Naive thymus-derived CD8-positive, alpha-beta T cell (primary cell): ENCODE data around the gene EXOC3. TPM values are rescaled to one million over a fixed set of nuclear protein-coding genes. Genes with fewer than 3 reads are reported as not detected.

ENCODE experiments used
- ATAC-seq, 2 donors: fragments of 150-1000 bp; cut with Tn5 transposase in 1 of 2; sonication (Bioruptor Pico), chemical (Tn5 transposase) in 1 of 2; 1 replicate in 1 of 2; 2 replicates in 1 of 2; pipeline ENCODE4 v1.10.0; 2021; ENCODE audit warnings: mild to moderate bottlenecking in 2 of 2, moderate library complexity in 2 of 2
- POLR2A ChIA-PET: fragments of 350-600 bp; sonication (Branson Sonifier 250); formaldehyde crosslinking; loops from one replicate; lab custom pipeline; 2021; ENCODE audit warnings: antibody characterized with exemption; lab: Charles Lee
- DNase-seq, 10 donors: peaks; one replicate each; pipeline versions ENCODE4 v3.0.0 to v3.0.0-alpha.2; 2020 to 2022
- H3K27ac Mint-ChIP-seq, 10 donors: one replicate each; pipeline ENCODE4 v1.8.0; 2020 to 2022; ENCODE audit warnings: mild to moderate bottlenecking in 10 of 10, mixed read lengths in 10 of 10, moderate library complexity in 4 of 10, inconsistent platforms in 1 of 10
- H3K27me3 Mint-ChIP-seq, 5 donors: one replicate each; pipeline ENCODE4 v1.8.0; 2021 to 2022; ENCODE audit warnings: mixed read lengths in 5 of 5
- H3K36me3 Mint-ChIP-seq, 3 donors: one replicate each; pipeline ENCODE4 v1.8.0; 2020 to 2022; ENCODE audit warnings: mixed read lengths in 3 of 3, mild to moderate bottlenecking in 2 of 3, inconsistent platforms in 1 of 3
- H3K4me1 Mint-ChIP-seq, 4 donors: one replicate each; pipeline ENCODE4 v1.8.0; 2021 to 2022; ENCODE audit warnings: mixed read lengths in 4 of 4
- H3K4me3 Mint-ChIP-seq, 10 donors: one replicate each; pipeline ENCODE4 v1.8.0; 2020 to 2022; ENCODE audit warnings: mild to moderate bottlenecking in 10 of 10, mixed read lengths in 10 of 10, moderate library complexity in 6 of 10, inconsistent platforms in 1 of 10
- H3K9me3 Mint-ChIP-seq, 9 donors: one replicate each; pipeline ENCODE4 v1.8.0; 2020 to 2022; ENCODE audit warnings: mixed read lengths in 9 of 9, mild to moderate bottlenecking in 3 of 9, inconsistent platforms in 1 of 9, moderate library complexity in 1 of 9
- polyA plus RNA-seq, 3 donors: library from polyadenylated mRNA; unstranded; fragments of 300-500 nt; fragmentation: Illumina TruSeq; gene quantifications; one replicate each; pipeline ENCODE4 v1.2.3, GENCODE V29; 2021
- total RNA-seq, 8 experiments: library from RNA in 2 of 8; stranded (reverse) in 2 of 8; gene quantifications; one replicate each; pipeline ENCODE4 v1.2.3 and lab custom pipeline; 2021 to 2026

The EXOC3 gene
- total and polyA plus RNA-seq, 5 experiments from 2014 or later, result 29.7 to 99.5 (median 57.1) TPM

DNA sequence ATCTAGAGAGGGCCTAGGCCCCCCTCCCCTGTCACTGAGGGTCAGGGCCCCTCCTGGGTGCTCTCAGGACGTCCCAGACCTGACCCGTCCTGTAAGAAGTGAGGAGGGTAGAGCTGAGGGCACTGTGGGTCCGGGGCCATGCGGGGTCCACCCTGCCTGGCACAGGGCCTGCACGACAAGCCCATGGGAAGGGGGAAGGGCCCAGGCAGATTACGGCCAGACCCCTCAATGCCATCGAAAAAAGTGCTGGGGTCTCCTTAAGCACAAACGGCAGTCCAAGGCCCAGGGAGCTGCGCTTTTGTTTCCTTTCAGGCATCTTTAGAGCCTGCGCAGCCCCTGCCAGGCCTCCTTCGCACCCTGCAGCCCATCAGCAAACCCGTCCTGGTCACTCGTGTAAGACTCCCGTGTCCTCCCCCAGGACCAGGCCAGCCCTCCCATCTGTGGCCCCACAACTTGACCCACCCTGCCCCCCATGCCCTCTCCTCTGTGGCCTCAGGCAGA, 4.4 kb upstream of the EXOC3 start:
- H3K27me3 Mint-ChIP-seq, result peaks cover 0 to 8% (median 1%) of the 10 kb centered on the region in 5 donors
- H3K27ac Mint-ChIP-seq, result no peak overlapping the region
- DNase-seq (peak in 1 of 10 donors; percentile 34), ATAC-seq (no peak)
- no peaks in the 10 kb centered on the region for H3K36me3 Mint-ChIP-seq
- POLR2A ChIA-PET, result no interaction called here
- H3K9me3 Mint-ChIP-seq, result no peaks in the 10 kb centered on the region
- no peak overlapping the region for H3K4me3 Mint-ChIP-seq
- H3K4me1 Mint-ChIP-seq, result peaks cover 2 to 16% (median 11%) of the 10 kb centered on the region in 4 donors

DNA sequence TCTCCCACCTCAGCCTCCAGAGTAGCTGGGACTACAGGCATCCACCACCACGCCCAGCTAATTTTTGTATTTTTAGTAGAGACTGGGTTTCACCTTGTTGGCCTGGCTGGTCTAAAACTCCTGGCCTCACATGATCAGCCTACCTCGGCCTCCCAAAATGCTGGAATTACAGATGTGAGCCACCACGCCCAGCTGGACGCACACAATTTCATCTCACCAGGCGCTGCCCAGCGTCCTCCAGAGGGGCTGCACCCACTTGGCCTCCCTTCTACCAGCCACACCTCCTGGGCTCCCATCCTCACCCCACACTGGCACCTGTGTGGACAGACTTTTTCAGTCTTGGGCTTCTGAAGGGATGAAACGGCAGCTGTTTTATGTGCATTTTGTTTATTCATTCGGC, 3.8 kb upstream of the EXOC3 start:
- no peak for ATAC-seq
- DNase-seq, result peak in 1 of 10 donors; percentile 31
- Mint-ChIP-seq H3K36me3 (no peaks in the 10 kb centered on the region), H3K9me3 (no peaks in the 10 kb centered on the region), H3K27ac (no peak overlapping the region), H3K4me1 (peaks cover 5 to 22% (median 16%) of the 10 kb centered on the region in 4 donors), H3K4me3 (no peak overlapping the region), H3K27me3 (peaks cover 0 to 8% (median 1%) of the 10 kb centered on the region in 5 donors)
- POLR2A ChIA-PET, result no interaction called here

DNA sequence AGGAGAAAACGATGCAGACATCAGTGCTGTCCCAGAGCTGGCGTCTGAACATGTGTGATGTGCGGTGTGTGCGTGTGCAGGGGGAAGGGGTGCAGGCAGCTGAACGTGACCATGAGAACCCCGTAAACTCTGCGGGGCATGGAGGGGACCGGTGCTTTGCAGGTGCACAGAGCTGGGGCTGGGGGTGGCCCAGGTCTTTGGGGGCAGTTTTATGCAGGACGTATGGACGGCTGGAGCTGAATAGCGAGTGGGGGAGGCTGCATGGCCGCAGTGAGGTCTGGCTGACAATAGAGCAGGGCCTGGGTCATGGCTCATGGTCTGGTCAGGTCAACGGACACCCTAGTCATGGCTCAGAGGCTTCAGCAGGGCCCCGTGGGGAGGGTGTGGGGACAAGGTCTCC, 3.3 kb upstream of the EXOC3 start:
- DNase-seq (peak in 1 of 10 donors; percentile 57), ATAC-seq (no peak)
- Mint-ChIP-seq H3K4me3 (peak overlapping the region in 1 of 10 donors; percentile 4), H3K27ac (no peak overlapping the region), H3K4me1 (peaks cover 10 to 27% (median 20%) of the 10 kb centered on the region in 4 donors), H3K27me3 (peaks cover 0 to 8% (median 1%) of the 10 kb centered on the region in 5 donors), H3K9me3 (no peaks in the 10 kb centered on the region), H3K36me3 (peaks cover 0 to 3% (median 0%) of the 10 kb centered on the region in 3 donors)
- POLR2A ChIA-PET, result no interaction called here

DNA sequence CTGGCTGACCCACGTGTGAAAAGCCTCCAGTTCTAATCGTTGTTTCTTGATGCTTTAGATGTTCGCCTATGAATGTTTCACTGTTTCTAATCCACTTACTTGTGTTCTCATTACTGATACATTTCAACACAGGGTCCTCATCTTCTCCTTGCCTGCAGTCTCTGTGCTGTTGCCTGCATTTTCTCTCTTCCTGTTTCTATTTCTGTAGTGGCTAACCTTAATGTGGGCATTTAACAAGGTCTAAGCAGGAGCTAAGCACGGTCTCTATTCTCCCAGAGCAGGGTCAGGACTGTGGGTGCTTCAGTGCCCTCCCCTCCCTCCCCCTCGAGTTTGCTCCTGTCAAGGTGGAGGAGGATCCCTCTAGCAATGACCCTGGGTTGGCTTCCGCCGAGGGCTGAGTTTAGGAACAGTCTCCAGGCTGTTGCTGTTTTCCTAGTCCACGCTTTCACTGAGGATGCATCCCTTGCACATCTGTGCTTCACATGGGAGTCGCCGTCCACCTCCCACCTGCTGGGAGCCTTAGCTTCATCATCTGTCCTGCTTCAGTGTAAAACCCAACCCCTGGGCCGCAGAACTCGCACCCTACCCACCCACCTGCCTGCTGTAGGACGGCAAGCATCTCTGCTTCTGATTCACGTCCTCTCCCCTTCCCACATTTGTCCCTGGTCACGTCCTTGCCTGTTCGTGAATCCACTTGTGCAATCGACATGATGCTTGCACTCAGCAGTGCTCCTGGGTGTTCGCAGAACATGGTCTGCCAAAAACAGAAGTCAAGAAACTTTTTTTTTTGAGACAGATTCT, 2.4 kb upstream of the EXOC3 start:
- peak in 1 of 10 donors; percentile 51 for DNase-seq
- Mint-ChIP-seq H3K4me1 (peaks cover 11 to 33% (median 26%) of the 10 kb centered on the region in 4 donors), H3K36me3 (peaks cover 0 to 9% (median 0%) of the 10 kb centered on the region in 3 donors), H3K27me3 (peaks cover 0 to 1% (median 0%) of the 10 kb centered on the region in 5 donors), H3K4me3 (peak overlapping the region in 2 of 10 donors; percentile 37 to 58), H3K27ac (peak overlapping the region in 1 of 10 donors; percentile 11), H3K9me3 (no peaks in the 10 kb centered on the region)
- POLR2A ChIA-PET, result no interaction called here
- no peak for ATAC-seq

DNA sequence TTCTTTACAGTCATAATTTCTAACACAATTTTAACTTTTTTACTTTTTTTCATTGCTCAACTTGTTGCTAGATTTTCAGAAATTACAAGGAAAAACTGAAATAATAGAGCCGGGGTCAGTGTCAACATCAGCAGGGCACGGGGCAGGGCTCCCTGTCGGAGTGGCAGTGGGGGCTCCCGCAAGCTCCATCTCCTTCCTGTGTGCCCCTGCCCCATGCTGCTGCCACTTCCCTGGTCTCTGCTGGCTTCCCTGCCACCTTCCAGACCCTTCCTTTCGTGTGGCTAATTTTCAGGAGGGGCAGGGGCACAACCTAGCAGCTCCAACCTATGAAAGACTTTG, 1.0 kb upstream of the EXOC3 start:
- Mint-ChIP-seq H3K9me3 (no peaks in the 10 kb centered on the region), H3K4me3 (peak overlapping the region; percentile 94 to 98 (median 95)), H3K4me1 (peaks cover 16 to 43% (median 38%) of the 10 kb centered on the region in 4 donors), H3K27ac (peak overlapping the region; percentile 63 to 99 (median 97)), H3K36me3 (peaks cover 0 to 18% (median 6%) of the 10 kb centered on the region in 3 donors), H3K27me3 (no peaks in the 10 kb centered on the region)
- ATAC-seq (no peak), DNase-seq (peak in 1 of 10 donors; percentile 40)
- POLR2A ChIA-PET, result interaction anchor here (0.9 to 1.3 kb wide), 2 partner anchors 30 to 68 kb away, joined by 3 to 5 read pairs; no protein-coding TSS in a partner anchor

DNA sequence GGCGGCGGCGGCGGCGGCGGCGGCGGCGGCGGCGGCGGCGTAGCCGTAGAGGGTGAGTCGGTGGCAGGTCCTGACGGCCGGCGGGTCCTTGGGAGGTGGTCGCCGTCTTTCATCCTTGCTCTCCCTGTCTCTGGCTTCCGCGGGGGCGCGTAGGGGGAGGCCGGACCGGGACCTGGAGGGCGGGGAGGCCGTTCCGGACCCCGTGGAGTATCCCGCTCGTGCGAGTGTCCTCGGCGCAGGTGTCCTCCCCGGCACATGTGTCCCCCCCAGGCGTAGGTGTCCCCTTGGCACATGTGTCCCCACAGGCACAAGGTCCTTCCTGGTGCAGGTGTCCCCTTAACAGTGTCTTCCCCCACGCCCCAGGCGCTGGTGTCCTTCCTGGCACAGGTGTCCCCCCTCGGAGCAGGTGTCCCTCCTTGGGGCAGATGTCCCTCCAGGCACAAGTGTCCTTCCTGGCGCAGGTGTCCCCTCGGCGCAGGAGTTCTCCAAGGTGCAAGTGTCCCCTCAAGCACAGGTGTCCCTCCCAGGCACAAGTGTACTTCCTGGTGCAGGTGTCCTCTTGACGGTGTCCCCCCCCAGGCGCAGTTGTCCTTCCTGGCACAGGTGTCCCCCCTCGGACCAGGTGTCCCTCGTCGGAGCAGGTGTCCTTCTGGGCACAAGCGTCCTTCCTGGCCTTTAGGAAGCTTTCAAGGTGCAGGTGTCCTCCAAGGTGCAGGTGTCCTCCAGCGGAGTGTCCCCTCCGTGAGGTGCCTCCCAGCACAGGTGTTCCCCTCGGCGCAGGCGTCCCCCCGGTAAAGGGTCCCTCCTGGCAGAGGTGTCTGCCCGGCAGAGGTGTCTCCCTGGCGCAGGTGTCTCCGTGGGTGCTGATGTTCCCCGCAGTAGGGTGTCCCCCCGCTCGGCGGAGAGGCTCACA, 519 bp downstream of the EXOC3 start:
- Mint-ChIP-seq H3K4me1 (peaks cover 18 to 50% (median 49%) of the 10 kb centered on the region in 4 donors), H3K27me3 (no peaks in the 10 kb centered on the region), H3K9me3 (no peaks in the 10 kb centered on the region), H3K36me3 (peaks cover 2 to 32% (median 9%) of the 10 kb centered on the region in 3 donors), H3K27ac (peak overlapping the region; percentile 31 to 97 (median 92)), H3K4me3 (peak overlapping the region; percentile 85 to 98 (median 94))
- ATAC-seq (peak; percentile 50 to 71), DNase-seq (peak in 7 of 10 donors; percentile 19 to 69 (median 41))
- POLR2A ChIA-PET, result interaction anchor here (0.6 to 1.0 kb wide), 2 partner anchors 13 to 22 kb away, joined by 3 read pairs; no protein-coding TSS in a partner anchor

DNA sequence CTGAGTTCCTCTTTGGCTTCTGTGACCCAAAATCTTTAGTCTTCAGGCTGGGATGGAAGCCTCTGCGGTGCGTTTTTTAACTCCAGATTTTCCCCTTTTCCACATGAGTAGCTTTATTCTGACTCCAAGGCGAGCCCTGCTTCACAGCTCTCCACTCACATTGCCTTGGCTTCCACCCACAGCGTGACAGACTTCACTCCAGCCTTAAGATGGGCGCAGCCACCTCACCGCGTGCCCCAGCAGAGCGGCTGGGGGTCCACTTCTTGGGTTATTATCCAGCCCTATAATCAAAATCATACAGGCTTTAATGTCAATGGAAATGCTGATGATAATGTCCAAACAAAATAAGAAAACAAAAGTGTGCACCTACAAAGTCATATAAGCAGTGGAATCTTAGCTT, 1.2 kb downstream of the EXOC3 start:
- peak overlapping the region; percentile 85 to 98 (median 94) for H3K4me3 Mint-ChIP-seq
- no peaks in the 10 kb centered on the region for H3K9me3 Mint-ChIP-seq
- H3K4me1 Mint-ChIP-seq, result peaks cover 22 to 57% (median 55%) of the 10 kb centered on the region in 4 donors
- POLR2A ChIA-PET, result interaction anchor here (1.0 kb wide), 1 partner anchor 12 kb away, joined by 3 read pairs; no protein-coding TSS in a partner anchor
- peak in 1 of 10 donors; percentile 47 for DNase-seq
- peaks cover 9 to 39% (median 13%) of the 10 kb centered on the region in 3 donors for H3K36me3 Mint-ChIP-seq
- ATAC-seq, result no peak
- no peaks in the 10 kb centered on the region for H3K27me3 Mint-ChIP-seq
- peak overlapping the region; percentile 43 to 97 (median 92) for H3K27ac Mint-ChIP-seq

DNA sequence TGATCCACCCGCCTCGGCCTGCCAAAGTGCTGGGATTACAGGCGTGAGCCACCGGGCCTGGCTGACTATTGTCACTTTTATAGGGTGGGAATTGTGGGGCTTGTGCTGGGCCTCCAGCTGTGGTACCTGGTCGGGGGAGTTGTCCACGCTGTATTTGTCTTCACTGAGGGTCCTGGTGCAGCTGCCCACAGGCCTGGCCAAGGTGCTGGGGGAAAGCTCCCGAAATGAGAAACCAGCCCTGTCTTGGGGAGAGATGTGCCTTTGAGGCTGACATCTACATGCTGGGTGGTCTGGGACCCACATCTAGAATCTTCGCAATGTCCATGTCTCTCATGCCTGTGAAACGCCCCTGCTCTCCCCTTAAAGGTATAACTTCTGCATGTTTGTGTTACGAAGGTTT, 2.6 kb downstream of the EXOC3 start:
- H3K4me1 Mint-ChIP-seq, result peaks cover 24 to 64% (median 60%) of the 10 kb centered on the region in 4 donors
- peak overlapping the region in 5 of 10 donors; percentile 18 to 63 (median 33) for H3K4me3 Mint-ChIP-seq
- H3K9me3 Mint-ChIP-seq, result peaks cover 0 to 4% (median 0%) of the 10 kb centered on the region in 9 donors
- POLR2A ChIA-PET, result interaction anchor here (0.7 to 1.9 kb wide), 3 partner anchors 26 to 355 kb away, joined by 5 to 6 read pairs (median 6); no protein-coding TSS in a partner anchor
- peaks cover 19 to 53% (median 24%) of the 10 kb centered on the region in 3 donors for H3K36me3 Mint-ChIP-seq
- no peaks in the 10 kb centered on the region for H3K27me3 Mint-ChIP-seq
- no peak for ATAC-seq
- peak overlapping the region in 8 of 10 donors; percentile 1 to 92 (median 42) for H3K27ac Mint-ChIP-seq
- peak in 1 of 10 donors; percentile 56 for DNase-seq

DNA sequence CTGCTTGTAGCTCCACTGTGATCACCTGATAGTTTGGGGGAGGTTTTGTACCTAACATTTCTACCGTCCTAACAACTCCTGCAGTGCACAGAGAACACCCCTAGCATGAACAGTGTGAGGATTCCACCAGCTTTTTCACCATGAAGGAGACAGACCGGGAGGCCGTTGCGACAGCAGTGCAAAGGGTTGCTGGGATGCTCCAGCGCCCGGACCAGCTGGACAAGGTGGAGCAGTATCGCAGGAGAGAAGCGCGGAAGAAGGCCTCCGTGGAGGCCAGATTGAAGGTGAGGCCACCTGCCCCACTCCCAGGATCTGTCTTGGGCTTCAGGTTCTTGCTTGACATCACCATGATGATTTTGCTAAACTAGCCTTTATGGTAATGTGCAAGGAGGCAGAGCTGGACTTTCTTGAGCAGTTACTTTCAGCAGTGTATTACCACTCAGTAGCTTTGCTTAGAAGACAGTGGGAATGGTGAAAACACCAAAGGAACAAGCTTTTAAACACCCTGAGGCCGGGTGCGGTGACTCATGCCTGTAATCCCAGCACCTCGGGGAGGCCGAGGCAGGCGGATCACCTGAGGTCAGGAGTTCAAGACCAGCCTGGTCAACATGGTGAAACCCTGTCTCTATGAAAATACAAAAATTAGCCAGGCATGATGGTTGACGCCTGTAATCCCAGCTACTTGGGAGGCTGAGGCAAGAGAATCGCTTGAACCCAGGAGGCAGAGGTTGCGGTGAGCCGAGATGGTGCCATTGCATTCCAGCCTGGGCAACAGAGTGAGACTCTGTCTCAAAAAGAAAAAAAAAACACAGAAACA, 3.3 kb downstream of the EXOC3 start:
- peak in 1 of 10 donors; percentile 23 for DNase-seq
- Mint-ChIP-seq H3K27me3 (no peaks in the 10 kb centered on the region), H3K36me3 (peaks cover 26 to 60% (median 30%) of the 10 kb centered on the region in 3 donors), H3K4me3 (peak overlapping the region in 3 of 10 donors; percentile 7 to 63 (median 18)), H3K4me1 (peaks cover 24 to 64% (median 59%) of the 10 kb centered on the region in 4 donors), H3K27ac (peak overlapping the region in 8 of 10 donors; percentile 1 to 84 (median 58)), H3K9me3 (peaks cover 0 to 9% (median 0%) of the 10 kb centered on the region in 9 donors)
- POLR2A ChIA-PET, result interaction anchor here (0.6 to 2.2 kb wide), 6 partner anchors 15 to 129 kb away, joined by 3 to 6 read pairs (median 4); no protein-coding TSS in a partner anchor
- no peak for ATAC-seq

GRCh38 chr5:446883-447263, 3.9 kb downstream of the EXOC3 start:
- peaks cover 32 to 66% (median 36%) of the 10 kb centered on the region in 3 donors for H3K36me3 Mint-ChIP-seq
- peaks cover 24 to 64% (median 54%) of the 10 kb centered on the region in 4 donors for H3K4me1 Mint-ChIP-seq
- H3K27ac Mint-ChIP-seq, result peak overlapping the region in 6 of 10 donors; percentile 11 to 84 (median 64)
- peaks cover 0 to 15% (median 6%) of the 10 kb centered on the region in 9 donors for H3K9me3 Mint-ChIP-seq
- DNase-seq (peak in 4 of 10 donors; percentile 41 to 58 (median 52)), ATAC-seq (no peak)
- peak overlapping the region in 2 of 10 donors; percentile 7 to 60 for H3K4me3 Mint-ChIP-seq
- POLR2A ChIA-PET, result interaction anchor here (0.6 to 2.2 kb wide), 6 partner anchors 14 to 130 kb away, joined by 3 to 6 read pairs (median 4); no protein-coding TSS in a partner anchor
- no peaks in the 10 kb centered on the region for H3K27me3 Mint-ChIP-seq

- Mint-ChIP-seq H3K27me3 (no peaks in the 10 kb centered on the region), H3K36me3 (peaks cover 38 to 72% (median 42%) of the 10 kb centered on the region in 3 donors), H3K9me3 (peaks cover 4 to 21% (median 12%) of the 10 kb centered on the region in 9 donors), H3K4me1 (peaks cover 26 to 63% (median 54%) of the 10 kb centered on the region in 4 donors), H3K27ac (peak overlapping the region in 1 of 10 donors; percentile 53), H3K4me3 (peak overlapping the region in 1 of 10 donors; percentile 14)
- POLR2A ChIA-PET, result interaction anchor here (2.2 kb wide), 1 partner anchor 14 kb away, joined by 5 read pairs; no protein-coding TSS in a partner anchor
- no peak for ATAC-seq
- DNase-seq, result peak in 1 of 10 donors; percentile 27
Observed at GRCh38 chr5:447501-447900, 4.5 kb downstream of the EXOC3 start.
